ENCODE measurements around the gene SPOPL.
A peak's percentile ranks its signal among the peaks of the same experiment; 100 is the strongest.

The SPOPL gene

DNA sequence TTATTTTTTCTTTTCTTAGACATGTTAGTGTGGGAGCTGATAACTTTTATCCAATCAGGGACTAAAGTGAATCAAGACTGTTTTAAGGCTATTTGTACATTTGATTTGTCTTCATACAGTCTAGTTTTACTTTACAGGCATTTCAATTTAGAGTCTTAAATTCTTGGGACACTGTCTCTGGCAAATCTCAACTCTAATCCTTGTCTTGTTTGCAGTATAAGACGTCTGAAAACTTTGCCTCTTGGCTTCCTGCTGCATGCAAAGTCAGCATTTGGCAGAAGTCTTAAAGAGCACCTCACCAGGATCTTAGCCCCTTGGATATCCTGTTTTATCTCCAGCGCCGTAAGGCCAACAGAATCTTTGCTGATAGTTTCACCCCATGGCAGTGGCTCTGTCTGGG, 30.3 kb downstream of the SPOPL start:
- no peak for DNase-seq

DNA sequence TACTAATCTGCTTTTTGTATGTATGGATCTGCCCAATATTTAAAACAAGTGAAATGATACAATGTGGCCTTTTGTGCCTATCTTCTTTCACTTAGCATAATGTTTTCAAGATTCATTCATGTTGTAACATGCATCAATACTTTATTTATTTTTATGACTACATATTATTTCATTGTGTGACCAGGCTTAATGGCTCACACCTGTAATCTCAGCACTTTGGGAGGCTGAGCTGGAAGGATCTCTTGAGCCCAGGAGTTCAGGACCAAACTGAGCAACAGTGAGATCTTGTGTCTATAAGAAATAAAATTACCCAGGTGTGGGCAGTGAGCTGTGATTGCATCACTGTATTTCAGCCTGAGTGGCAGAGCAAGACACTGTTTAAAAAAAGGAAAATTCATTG, 33.2 kb downstream of the SPOPL start:
- DNase-seq = no peak

DNA sequence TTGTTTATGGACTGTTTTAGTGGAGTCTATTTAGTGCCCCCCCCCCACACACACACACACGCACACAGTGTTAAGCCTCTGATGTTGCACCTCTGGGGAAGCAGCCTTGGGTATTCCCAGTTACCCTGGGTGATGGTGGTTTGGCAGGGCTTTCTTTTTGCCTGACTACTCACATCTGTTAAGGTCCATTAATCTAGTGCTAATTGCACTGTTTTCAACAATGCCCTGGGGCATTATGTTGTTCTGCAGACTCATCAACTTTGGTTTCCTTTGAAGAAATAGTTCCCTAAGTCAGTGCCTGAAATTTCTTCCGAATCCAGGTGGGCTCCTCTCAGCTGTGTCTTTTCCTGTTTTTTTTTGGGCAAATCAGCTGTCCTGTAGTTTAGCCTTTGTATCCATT, 34.7 kb downstream of the SPOPL start:
- DNase-seq = no peak

DNA sequence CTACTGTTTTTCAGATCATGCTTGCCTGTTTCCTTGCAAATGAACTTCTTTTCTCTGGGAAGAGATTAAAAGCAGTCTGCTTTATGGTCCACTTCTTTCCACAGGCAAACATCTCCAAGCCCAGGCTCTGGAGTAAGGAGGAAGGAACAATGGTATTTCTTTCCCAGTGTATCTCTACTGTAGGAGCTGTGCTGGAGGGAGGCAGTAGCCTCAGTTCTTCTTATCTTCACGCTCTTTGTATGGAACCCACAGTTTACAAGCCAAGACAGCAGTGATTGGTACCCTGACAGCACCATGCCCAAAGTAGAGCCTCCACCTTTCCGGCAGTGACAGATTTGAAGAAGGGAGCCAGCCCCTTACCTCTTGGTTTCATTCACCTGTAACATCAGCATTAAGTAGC, 35.2 kb downstream of the SPOPL start:
- DNase-seq = no peak

DNA sequence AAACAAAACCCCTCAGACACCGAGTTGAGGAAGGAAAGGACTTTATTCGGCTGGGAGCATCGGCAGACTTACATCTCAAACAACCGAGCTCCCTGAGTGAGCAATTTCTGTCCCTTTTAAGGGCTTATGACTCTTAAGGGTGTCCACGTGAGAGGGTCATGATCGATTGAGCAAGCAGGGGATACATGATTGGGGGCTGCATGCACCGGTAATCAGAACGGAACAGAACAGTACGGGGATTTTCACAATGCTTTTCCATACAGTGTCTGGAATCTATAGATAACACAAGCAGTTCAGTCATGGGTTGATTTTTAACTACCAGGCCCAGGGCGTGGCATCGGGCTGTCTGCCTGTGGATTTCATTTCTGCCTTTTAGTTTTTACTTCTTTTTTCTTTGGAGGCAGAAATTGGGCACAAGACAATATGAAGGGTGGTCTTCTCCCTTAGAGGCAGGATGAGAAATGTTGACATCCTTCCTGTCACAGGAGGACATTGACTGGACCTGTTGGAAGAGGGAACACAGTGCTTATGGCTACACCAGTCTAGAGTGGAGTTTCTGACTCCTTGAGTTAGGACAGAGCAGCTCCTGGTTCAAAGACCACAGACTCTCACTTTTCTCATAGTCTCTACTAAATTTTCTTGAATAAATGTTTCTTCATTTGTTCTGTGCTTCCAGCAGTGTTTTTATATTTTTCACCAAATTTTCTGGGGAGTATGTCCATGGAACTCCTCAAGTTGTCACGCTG, 35.8 kb downstream of the SPOPL start:
- DNase-seq = no peak

DNA sequence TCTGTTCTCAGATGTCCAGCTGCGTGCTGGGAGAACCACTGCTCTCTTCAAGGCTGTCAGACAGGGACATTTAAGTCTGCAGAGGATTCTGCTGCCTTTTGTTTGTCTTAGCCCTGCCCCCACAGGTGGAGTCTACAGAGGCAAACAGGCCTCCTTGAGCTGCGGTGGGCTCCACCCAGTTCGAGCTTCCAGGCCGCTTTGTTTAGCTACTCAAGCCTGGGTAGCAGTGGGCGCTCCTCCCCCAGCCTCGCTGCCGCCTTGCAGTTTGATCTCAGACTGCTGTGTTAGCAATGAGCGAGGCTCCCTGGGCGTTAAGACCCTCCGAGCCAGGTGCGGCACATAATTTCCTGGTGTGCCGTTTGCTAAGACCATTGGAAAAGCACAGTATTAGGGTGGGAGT, 42.6 kb downstream of the SPOPL start:
- peak; percentile 11 to 16 for DNase-seq

DNA sequence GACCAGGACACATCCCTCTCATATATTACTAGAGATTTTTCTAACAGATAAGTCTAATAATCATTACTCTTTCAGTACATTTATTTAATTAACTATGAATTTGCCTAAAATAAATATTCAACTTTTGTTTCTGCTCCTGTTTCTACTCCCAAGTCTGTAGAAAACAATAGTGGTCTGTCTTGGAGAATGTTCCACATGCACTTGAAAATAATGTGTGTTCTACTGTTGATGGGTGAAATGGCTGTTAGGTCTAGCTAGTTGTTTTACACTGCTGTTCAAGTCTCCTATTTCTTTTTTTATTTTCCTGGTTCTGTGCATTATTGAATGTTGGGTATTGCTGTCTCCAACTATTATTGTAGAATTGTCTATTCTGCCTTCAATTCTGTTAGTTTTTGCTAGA, 47.2 kb downstream of the SPOPL start:
- peak in 1 of 2 experiments; percentile 9 for DNase-seq

DNA sequence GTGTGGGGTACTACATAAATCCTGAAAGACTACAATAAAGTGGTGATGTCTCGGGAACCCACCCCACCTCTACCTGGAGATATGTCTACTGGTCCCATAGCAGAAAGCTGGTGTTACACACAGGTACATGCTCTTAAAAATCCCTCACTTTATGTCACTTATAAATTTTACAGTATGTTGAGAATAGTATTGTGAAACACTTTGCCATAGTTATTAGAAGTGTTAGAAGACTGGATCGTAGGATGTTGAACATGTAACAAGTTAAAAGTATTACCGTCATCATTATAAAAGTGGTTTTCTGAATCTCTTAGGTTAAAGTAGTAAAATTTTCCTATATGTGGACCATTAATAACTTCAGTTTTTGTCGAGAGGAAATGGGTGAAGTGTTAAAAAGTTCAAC, 48.6 kb downstream of the SPOPL start:
- no peak for DNase-seq

DNA sequence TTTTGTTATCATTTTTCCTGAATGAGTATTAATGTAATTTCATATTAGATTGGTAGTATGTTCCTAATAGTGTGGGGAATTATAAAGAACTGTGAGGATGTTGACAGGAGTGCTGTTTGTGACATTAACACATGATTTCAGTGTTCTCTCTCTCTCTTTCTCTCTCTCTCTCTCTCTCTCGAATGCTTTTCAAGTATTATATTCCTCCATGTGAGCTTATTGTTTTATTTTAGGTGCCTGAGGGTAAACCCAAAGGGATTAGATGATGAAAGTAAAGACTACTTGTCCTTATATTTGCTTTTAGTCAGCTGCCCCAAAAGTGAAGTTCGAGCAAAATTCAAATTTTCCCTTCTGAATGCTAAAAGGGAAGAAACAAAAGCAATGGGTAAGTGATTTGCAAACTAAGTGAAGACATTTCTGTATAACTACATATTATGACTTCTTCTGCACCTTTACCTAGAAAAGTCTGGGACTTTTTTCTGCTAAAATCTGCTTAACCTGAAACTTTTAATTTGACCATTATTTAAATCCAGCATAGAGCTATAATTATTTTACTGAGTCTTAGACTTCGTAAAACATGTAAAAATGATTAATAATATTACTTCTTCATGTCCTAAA, 49.2 kb downstream of the SPOPL start:
- no peak for DNase-seq

DNA sequence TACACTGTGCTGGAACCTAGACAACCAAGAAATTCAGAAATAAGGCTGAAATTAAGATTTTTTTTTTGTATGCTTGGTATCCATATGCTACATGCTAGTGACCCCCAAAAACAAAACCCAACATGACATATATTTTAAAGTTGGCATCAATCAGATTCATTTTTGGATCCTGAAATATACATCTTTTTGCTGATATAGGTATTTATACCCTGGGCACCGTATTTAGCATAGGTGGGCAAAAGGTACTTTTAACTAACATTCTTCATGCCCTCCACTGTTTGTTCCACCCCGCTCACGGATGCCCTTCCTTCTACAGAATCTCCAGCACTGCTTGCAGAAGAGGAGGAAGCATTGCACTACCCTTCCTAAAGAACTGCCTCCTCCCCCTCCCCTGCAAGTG, 52.6 kb downstream of the SPOPL start:
- DNase-seq = no peak

DNA sequence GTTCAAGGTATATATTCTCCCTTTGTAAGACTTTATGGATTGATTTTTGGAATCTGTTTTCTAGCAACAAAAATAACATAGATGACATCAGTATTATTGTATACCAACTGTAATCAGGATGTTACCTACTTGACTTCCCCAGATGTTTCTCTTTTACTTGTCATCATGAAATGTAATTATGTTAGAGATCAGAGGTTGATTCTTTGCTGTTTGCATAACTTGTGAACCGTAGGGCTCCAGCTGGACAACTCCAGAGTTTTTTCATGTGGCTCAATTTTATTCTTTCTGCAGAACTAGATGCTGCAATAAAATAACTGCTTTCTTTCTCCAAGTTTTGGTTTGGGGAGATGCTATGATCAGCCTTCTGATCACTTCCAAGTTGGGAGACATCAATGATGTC, 58.1 kb downstream of the SPOPL start:
- no peak for DNase-seq

DNA sequence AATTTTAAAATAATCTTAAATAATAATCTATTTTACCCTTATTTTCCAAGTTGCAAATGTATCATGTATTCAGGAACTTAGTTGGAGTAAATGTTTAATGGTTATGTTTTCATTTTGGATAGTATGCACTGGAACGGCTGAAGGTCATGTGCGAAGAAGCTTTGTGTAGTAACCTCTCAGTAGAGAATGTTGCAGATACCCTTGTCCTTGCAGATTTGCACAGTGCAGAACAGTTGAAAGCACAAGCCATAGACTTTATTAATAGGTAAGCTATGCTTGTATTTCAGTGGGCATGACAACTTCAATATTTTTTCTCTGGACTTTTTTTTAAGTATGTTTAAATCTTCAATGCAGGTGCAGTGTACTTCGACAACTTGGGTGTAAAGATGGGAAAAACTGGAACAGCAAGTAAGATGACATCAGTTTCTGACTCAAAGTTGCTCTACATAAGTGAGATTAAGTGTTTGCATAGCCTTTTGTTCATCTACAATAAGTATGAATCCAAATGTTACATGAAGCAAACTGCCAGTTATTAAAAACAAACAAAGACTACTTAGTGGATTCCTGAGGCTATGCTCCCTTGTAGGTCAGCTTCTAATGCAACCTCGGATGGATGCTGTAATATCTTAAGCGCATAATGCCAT, 63.1 kb downstream of the SPOPL start:
- no peak for DNase-seq

DNA sequence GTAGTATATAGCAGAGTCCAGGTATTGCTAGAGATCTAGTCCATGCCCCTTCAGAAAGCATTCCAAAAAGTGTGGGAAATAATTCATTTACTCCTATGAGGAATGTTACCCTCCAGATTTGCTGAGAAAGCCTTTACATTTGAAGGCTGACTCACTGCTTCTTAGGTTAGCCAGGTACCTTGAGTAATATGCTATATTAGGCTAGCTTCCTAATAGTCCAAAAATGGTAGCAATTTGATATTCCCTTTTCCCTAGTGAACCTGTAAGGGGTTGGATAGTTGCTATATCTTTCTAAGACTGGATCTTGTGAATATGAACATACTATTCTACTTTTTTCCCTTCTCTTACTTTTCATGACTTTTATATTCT, 63.6 kb downstream of the SPOPL start:
- DNase-seq = no peak

DNA sequence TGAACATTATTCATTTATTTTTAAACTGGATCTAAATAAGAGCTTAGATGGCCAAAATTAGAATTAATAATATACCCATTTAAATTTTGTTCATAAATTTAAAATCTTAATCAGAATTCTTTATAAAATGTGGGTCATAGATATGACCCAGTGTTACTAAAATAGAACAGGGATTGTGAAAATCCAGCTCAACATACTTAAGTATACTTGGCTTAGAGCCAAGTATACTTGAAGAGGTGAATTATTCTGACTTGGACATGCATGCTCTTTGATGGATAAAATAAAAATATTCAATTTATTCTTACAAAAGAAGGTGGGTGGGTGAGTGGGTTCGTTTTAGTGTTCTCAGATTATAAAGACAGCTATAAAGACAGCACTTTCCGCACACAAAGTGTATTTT, 70.7 kb downstream of the SPOPL start:
- DNase-seq = no peak

DNA sequence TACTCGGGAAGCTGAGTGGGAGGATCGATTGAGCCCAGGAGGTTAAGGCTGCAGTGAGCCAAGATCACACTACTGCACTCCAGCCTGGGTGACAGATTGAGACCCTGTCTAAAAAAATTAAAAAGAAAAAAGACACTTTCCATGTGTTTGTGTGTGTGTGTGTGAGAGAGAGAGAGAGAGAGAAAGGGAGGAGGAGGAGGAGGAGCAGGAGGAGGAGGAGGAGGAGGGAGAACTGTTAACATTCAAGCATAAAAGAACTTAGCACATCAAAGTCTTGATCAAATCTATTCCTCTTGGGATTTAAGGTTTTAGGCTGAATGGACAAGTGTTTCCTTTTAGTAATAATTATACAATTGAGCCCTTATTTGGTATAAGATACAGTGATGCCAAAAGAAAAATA, 75.5 kb downstream of the SPOPL start:
- no peak for DNase-seq

DNA sequence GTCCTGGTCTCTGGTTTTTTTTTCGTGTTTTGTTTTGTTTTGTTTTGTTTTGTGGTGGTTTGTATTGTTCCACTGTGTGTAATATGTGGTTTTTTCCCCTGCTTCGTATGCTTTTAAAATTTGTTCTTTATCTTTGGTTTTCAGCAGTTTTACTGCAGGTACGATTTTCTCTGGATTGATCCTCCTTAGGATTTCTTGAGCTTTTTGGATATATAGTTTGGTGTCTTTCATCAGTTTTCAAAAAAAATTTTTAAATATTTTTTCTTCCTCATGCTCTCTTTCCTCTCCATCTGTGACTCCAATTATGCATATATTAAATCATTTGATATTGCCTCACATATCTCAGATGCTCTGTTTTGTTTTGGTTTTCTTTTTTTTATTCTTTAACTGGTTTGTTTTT, 78.0 kb downstream of the SPOPL start:
- no peak for DNase-seq

DNA sequence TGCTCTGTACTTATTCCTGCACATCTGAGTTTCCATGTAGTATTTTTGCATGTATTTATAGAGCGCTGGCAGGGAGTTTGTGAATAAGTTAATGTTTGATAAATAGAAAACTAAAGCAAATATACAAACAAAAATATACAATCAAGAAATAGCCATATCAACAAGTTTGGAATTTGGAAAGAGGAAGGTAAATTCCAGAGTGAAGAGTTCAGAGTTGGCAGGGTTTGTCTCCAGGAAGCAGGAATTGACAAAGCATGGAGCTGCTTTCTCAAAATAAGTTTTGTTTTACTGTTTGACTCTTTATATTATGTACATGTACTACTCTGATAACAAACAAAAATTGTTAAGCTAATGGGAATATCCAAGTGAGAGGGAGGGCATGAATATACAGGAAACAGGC, 80.3 kb downstream of the SPOPL start:
- no peak for DNase-seq

DNA sequence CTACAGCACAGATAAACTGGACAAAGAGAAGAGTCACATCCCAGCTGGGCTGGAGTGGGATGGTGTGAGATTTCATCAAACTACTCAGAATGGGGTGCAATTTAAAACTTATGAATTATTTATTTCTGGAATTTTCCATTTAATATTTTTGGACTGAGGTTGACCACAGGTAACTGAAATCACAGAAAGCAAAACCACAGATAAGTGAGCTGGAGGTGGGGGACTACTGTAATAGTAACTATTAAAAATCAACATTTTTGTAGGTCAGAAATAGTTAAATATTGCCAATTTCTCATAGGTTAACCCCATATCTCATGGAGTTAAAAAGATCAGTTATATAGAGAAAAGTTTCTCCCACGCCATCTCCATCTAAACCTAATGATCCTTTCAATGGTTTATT, 88.1 kb downstream of the SPOPL start:
- no peak for DNase-seq

DNA sequence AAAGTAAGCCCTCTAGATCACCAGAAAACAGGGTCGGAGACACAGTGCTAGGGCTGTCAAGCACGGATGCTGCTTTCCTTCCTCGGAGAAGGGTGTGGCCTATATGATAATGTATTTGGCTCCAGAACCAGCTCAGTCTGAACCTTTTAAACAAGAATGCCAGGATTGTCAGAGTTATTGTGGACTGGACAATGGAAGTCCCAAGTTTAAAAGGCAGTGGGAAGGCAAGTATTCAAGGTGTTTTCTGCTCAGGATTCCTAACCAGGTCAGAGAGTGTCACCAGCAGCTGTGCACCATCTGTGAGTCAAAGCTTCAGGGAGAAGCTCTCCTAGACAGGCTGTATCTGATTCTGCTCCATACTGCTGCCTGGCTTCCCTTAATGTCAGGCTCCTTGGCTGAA, 94.8 kb downstream of the SPOPL start:
- DNase-seq = no peak

DNA sequence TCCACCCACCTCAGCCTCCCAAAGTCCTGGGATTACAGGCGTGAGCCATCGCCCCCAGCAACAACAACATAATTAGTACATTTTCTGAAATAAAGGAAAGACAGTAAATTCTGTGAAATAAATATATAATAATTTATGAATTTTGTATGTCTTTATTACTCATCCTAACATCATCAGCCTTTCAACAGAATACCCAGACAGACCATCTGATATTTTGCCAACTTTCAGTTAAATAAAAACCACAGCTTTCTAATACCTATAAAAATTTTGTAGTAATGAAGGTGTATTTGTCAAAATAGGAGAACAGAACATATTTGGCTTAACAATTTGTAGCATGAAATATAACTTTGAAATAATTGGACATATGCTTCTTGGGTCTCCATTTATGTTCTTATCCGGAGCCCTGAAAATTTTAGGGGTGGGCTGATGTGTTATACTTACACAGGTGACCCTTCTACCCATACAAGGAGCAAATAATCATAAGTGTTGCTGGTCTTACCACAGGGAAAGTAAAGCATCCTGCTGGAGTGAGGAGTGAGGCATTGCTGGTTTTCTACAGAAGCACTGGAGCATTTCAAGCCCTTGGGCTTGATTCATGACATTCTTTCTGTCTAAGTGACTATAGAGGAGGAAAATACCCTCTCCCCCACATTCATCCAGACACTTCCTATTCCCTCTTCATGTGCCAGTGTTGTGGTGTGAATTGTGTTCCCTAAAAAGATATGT, 99.3 kb downstream of the SPOPL start:
- DNase-seq = no peak

DNA sequence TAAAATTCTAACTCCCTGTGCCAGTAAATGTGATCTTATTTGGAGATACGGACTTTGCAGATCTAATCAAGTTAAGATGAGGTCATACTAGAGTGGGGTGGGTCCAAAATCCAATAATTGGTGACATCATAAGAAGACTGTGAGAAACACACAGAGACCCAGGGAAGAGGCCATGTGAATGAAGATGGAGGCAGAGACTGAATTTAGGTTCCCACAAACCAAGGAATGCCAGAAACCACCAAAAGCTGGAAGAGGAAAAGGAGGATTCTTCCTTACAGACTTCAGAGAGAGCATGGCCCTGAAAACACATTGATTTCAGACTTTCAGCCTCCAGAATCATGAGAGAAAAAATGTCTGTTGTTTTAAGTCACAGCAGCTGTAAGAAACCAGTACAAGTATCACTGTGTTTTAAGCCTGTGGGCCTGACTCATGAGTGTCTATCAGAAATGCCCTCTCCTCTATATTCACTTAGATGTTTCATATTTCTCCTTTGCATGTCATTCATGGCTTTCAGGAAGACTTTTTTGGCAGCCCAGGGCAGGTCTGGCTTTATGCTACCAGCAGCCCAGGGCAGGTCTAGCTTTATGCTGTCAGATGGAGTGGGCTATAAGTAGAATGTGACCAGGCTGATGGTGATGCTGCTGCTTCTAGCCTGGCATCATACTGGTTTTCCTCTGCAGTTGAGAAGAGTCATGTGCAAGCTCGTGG, 100.0 kb downstream of the SPOPL start:
- no peak for DNase-seq

DNA sequence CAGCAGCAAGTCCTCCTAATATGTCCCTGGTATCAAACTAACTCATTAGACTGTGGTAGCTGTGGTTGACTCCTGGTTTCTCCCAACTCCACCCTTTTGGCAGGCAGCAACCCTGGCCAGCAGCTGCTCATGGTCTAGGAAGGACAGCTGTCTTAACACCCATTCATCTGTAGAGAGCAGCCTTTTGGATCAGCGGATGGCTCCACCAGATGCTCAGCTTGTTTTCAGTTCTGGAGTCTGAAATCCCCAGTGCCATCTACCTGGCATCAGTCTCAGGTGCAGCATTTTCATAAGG, 100.5 kb downstream of the SPOPL start:
- no peak for DNase-seq

DNA sequence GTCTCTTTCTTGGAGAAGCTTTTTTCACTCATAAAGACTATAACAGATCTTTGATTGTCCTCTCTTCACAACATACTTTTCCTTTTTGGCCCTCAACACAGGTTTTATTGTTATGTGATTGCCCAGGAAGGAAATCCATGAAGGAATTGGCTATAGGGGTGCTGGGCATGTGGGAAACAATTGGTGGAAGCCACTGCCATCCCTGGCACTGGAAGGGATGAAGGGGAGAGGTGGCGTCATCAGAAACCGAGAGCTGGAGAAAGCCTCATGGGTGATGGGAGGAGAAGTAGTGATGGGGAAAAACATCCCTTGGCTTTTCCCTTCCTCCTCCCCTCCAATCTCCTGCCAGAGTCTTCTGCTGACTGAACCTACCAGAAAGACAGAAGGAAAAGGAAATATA, 106.2 kb downstream of the SPOPL start:
- DNase-seq = no peak

DNA sequence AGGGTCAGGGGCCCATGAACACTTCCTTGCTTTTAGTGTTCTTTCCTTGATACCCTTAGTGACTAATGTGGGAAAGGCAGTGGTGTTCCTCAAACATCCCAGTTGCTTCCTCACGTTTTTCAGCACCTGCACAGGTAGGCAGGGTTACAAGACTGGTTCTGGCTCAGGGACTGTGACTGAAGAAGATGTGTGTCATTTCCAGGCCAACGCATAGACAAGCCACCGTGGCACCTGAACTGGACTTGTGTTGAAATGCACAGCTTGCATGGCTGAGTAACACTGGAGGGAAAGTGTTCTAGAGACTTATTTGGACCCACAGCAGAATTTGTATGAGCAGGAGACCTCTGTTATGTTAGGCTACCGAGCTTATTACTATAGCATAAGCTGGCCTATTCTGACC, 107.9 kb downstream of the SPOPL start:
- DNase-seq = no peak

All from NCI-H526 (cell line).